Esophagus squamous epithelium (tissue), 5 donors: ENCODE data around the gene LCMT1. TPM values are rescaled to one million over a fixed set of nuclear protein-coding genes. Genes with fewer than 3 reads are reported as not detected.
"Not testable (repeated sequence)": the region's sequence is repeated elsewhere in the genome, so short reads cannot be mapped to it uniquely, and the experiment has no call there.

Source experiments
- DNase-seq: peaks from one replicate; lab custom pipeline; 2025; lab: John Stamatoyannopoulos, UW
- H3K27ac ChIP-seq, 4 donors: fragments of 200-600 bp; sonication (generic); one replicate each; pipeline ENCODE4 v1.5.1; 2016 to 2019; ENCODE audit warnings: mild to moderate bottlenecking in 1 of 4
- H3K27me3 ChIP-seq, 4 donors: fragments of 200-600 bp; sonication (generic); 1 replicate in 3 of 4; 2 replicates in 1 of 4; pipeline versions ENCODE4 v1.5.1 to v1.6.0; 2017 to 2021; ENCODE audit warnings: antibody characterized with exemption in 1 of 4
- H3K36me3 ChIP-seq, 3 donors: fragments of 200-600 bp; sonication (generic); one replicate each; pipeline ENCODE4 v1.5.1; 2016 to 2019
- H3K4me1 ChIP-seq, 3 donors: fragments of 200-600 bp; sonication (generic); one replicate each; pipeline ENCODE4 v1.5.1; 2017 to 2019
- H3K4me3 ChIP-seq, 4 donors: fragments of 200-600 bp; sonication (generic); 1 replicate in 3 of 4; 2 replicates in 1 of 4; pipeline ENCODE4 v1.5.1; 2016 to 2019; ENCODE audit warnings: mild to moderate bottlenecking in 2 of 4, moderate library complexity in 1 of 4
- H3K9me3 ChIP-seq, 3 donors: fragments of 200-600 bp; sonication (generic); one replicate each; pipeline ENCODE4 v1.5.1; 2016 to 2019
- POLR2A ChIP-seq, 4 donors: fragments of 450-650 bp; IDR thresholded peaks; one replicate each; pipeline ENCODE4 v1.6.1; 2017; ENCODE audit warnings: antibody characterized with exemption in 4 of 4, mild to moderate bottlenecking in 4 of 4, moderate library complexity in 3 of 4
- WGBS, 2 donors: methylation state at CpG; one replicate each; pipeline ENCODE4 v1.1.5; 2018; 5-methylcytosine and 5-hydroxymethylcytosine counted together
- intact Hi-C: fragments of 100-400 bp; cut with DNase I; formaldehyde crosslinking; loops from one replicate; pipeline ENCODE4 v1.15.0; 2022
- total RNA-seq, 4 donors: library from RNA; depleted of rRNA; stranded (reverse); fragments of >200 nt; gene quantifications; one replicate each; pipeline ENCODE4 v1.1.0, GENCODE V29; 2016
- TF ChIP-seq, protein P1 (sequence below), 6 experiments: fragments of 450-650 bp in 4 of 6; fragments of 200-600 bp in 2 of 6; sonication (generic) in 2 of 6; IDR thresholded peaks; one replicate each; pipeline ENCODE4 v1.5.1; 2016 to 2019; ENCODE audit warnings: antibody characterized with exemption in 6 of 6, mild to moderate bottlenecking in 4 of 6, moderate library complexity in 4 of 6
- donor health status: DM: yes; HTN: yes; CAD: no.

LCMT1 gene
- total RNA-seq, 4 donors from 2014 or later, result 20.4 to 35.5 (median 22.6) TPM

DNA sequence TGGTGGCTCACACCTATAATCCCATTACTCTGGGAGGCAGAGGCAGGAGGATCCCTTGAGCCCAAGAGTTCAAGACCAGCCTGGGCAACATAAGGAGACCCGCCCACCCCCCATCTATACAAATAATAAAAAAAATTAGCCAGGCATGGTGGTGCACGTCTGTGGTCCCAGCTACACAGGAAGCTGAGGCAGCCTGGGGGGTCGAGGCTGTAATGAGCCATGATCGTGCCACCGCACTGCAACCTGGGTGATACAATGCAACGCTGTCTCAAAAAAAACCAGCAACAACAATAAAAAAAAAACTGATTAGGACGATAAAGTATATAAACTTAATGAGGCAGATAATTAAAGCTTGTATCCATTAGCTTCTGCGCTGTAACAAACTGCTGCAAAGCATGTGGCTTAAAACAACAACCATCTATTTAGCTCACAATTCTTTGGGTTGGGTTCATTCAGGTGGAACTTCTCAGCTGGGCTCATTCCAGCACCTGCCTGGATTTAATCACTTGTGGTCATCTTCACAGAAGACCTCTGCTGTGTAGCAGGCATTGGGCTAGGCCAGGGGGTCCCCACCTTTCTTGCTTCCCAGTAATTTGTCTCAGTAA is 45.8 kb downstream of the LCMT1 start:
- TF ChIP-seq, protein P1, sequence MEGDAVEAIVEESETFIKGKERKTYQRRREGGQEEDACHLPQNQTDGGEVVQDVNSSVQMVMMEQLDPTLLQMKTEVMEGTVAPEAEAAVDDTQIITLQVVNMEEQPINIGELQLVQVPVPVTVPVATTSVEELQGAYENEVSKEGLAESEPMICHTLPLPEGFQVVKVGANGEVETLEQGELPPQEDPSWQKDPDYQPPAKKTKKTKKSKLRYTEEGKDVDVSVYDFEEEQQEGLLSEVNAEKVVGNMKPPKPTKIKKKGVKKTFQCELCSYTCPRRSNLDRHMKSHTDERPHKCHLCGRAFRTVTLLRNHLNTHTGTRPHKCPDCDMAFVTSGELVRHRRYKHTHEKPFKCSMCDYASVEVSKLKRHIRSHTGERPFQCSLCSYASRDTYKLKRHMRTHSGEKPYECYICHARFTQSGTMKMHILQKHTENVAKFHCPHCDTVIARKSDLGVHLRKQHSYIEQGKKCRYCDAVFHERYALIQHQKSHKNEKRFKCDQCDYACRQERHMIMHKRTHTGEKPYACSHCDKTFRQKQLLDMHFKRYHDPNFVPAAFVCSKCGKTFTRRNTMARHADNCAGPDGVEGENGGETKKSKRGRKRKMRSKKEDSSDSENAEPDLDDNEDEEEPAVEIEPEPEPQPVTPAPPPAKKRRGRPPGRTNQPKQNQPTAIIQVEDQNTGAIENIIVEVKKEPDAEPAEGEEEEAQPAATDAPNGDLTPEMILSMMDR (IDR thresholded peaks at IDR 0.05), result no peak
- TF ChIP-seq POLR2A (IDR thresholded peaks at IDR 0.05), result no peak
- H3K27ac ChIP-seq, result no peak overlapping the region
- WGBS, 2 donors, result 90 to 93% methylated on average over 7 to 8 of the region's 8 CpGs
- no peak overlapping the region for H3K4me3 ChIP-seq
- no peaks in the 10 kb centered on the region for H3K9me3 ChIP-seq
- DNase-seq, result no peak
- peaks cover 0 to 97% (median 0%) of the 10 kb centered on the region in 3 donors for H3K36me3 ChIP-seq
- H3K4me1 ChIP-seq, result no peaks in the 10 kb centered on the region
- H3K27me3 ChIP-seq, result no peaks in the 10 kb centered on the region
- intact Hi-C loops, result no loop called here

DNA sequence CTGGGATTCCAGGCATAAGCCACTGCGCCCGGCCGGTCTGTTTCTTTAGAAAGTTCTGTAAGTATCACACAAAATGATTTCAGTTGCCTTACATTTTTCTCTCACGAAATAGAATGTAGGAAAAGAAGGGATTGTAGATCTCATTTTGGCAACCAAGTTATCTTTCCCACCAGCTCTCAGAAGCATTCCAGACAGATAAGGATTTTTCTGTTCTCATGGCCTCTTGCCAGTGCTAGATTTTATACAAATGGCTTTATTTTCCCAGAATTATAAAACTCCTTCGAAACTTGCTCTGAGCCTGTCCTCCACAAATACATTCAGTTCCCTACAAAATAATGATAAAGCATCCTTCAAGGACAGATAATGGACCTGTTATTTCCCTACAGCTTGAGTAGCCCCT is 46.9 kb downstream of the LCMT1 start:
- TF ChIP-seq, protein P1 (IDR thresholded peaks at IDR 0.05), result no peak
- no peak for TF ChIP-seq POLR2A (IDR thresholded peaks at IDR 0.05)
- intact Hi-C loops, result no loop called here
- WGBS, 2 donors, result 90 to 95% methylated on average over 5 of the region's 5 CpGs
- no peak for DNase-seq
- no peaks in the 10 kb centered on the region for H3K27me3 ChIP-seq
- H3K36me3 ChIP-seq, result peaks cover 0 to 97% (median 0%) of the 10 kb centered on the region in 3 donors
- no peak overlapping the region for H3K27ac ChIP-seq
- no peak overlapping the region for H3K4me3 ChIP-seq
- H3K9me3 ChIP-seq, result no peaks in the 10 kb centered on the region
- no peaks in the 10 kb centered on the region for H3K4me1 ChIP-seq

DNA sequence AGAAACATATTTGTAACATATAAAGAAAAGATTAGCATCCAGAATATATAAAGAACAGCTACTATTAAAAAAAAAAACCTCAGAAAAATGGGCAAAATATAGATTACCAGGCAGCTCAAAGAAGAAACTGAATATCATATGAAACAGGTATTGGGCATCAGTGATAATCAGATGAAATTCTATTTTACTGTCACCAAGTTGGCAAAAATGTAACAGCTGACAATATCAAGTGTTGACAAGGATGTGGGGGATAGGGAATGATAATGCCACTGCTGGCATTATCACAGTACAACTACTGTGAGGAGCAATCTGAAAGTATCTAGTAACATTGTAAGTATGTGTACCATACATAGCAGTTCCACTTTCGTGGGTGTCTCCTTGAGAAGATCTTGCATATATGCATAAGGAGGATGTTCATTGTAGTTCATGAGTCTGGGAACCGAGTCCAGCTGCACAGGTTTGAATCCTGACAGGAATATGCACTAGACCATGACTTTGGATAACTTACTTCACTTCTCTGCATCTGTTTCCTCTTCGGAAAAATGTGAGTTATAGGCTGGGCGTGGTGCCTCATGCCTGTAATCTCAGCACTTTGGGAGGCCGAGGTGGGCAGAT is 50.3 kb downstream of the LCMT1 start:
- intact Hi-C loops, result no loop called here
- no peak for TF ChIP-seq POLR2A (IDR thresholded peaks at IDR 0.05)
- TF ChIP-seq, protein P1 (IDR thresholded peaks at IDR 0.05), result no peak
- DNase-seq, result no peak
- H3K27me3 ChIP-seq, result no peaks in the 10 kb centered on the region
- WGBS, 2 donors, result 90 to 92% methylated on average over 2 to 5 of the region's 5 CpGs
- no peaks in the 10 kb centered on the region for H3K4me1 ChIP-seq
- H3K4me3 ChIP-seq, result no peak overlapping the region
- no peaks in the 10 kb centered on the region for H3K9me3 ChIP-seq
- peaks cover 12 to 99% (median 15%) of the 10 kb centered on the region in 3 donors for H3K36me3 ChIP-seq
- no peak overlapping the region for H3K27ac ChIP-seq

DNA sequence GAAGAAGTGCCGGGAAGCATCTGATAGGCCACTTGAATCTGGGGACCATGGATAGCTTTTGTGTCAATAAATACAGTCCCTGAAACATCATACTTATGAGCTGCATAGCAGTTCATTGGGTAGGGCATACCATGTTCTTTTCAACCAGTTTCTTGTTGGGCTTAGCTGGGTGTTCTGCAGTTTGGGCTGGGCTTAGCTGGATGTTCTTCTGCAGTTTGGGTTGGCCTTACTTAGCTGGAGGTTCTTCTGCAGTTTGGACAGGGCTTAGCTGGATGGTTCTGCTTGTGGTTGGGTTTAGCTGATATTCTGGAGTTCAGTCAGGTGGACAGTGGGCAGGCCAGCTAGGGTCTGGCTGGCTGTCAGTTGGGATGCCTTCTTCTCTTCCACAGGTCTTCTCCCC is 52.1 kb downstream of the LCMT1 start:
- Histone ChIP-seq H3K27ac (no peak overlapping the region), H3K4me3 (no peak overlapping the region), H3K4me1 (no peaks in the 10 kb centered on the region), H3K27me3 (no peaks in the 10 kb centered on the region), H3K9me3 (no peaks in the 10 kb centered on the region), H3K36me3 (peaks cover 12 to 99% (median 15%) of the 10 kb centered on the region in 3 donors)
- 82 to 95% methylated on average over 1 of the region's 1 CpG for WGBS, 2 donors
- intact Hi-C loops, result no loop called here
- TF ChIP-seq, protein P1 (IDR thresholded peaks at IDR 0.05), result no peak
- TF ChIP-seq POLR2A (IDR thresholded peaks at IDR 0.05), result no peak
- DNase-seq, result no peak

DNA sequence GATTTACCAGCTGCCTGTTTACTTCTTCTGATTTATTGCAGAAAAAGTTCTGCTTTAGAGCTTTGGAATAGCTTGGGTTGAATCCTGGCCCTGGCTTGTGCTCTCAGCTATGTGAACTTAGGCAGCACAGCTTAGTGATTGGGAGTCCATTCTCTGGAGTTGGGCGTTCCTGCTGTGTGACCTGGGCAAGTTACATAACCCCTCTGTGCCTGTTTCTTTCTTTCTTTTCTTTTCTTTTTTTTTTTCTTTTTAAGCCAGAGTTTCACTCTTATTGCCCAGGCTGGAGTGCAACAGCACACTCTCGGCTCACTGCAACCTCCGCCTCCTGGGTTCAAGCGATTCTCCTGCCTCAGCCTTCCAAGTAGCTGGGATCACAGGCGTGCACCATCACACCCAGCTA is 53.7 kb downstream of the LCMT1 start:
- TF ChIP-seq, protein P1 (IDR thresholded peaks at IDR 0.05), result no peak
- no peak for TF ChIP-seq POLR2A (IDR thresholded peaks at IDR 0.05)
- no peak overlapping the region for H3K4me3 ChIP-seq
- 78% methylated on average over 5 of the region's 5 CpGs for WGBS, 2 donors
- no peaks in the 10 kb centered on the region for H3K9me3 ChIP-seq
- H3K27me3 ChIP-seq, result no peaks in the 10 kb centered on the region
- no peak for DNase-seq
- H3K4me1 ChIP-seq, result no peaks in the 10 kb centered on the region
- intact Hi-C loops, result no loop called here
- no peak overlapping the region for H3K27ac ChIP-seq
- H3K36me3 ChIP-seq, result peaks cover 15 to 100% (median 23%) of the 10 kb centered on the region in 3 donors

DNA sequence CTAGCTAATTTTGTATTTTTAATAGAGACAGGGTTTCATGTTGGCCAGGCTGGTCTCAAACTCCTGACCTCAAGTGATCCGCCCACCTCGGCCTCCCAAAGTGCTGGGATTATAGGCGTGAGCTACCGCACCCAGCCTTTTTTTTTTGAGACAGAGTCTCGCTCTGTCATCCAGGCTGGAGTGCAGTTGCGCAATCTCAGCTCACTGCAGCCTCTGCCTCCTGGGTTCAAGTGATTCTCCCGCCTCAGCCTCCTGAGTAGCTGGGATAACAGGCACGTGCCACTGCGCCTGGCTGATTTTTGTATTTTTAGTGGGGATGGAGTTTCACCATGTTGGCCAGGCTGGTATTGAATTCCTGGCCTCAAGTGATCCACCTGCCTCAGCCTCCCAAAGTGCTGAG is 56.4 kb downstream of the LCMT1 start:
- H3K27ac ChIP-seq, H3K9me3 ChIP-seq, DNase-seq, intact Hi-C loops, H3K4me1 ChIP-seq, H3K4me3 ChIP-seq, H3K27me3 ChIP-seq: not testable (repeated sequence)
- 85 to 94% methylated on average over 4 to 9 of the region's 9 CpGs for WGBS, 2 donors
- H3K36me3 ChIP-seq, result peaks cover 21 to 100% (median 31%) of the 10 kb centered on the region in 3 donors
